EH (cell line): ENCODE results near the gene CENPQ.

Experiments
- DNase-seq: peaks from one replicate; pipeline ENCODE4 v3.0.0-alpha.2; 2015; ENCODE audit warnings: low read depth

Gene CENPQ

GRCh38 chr6:49504666-49505065 is 41.5 kb downstream of the CENPQ start:
- DNase-seq, result no peak

GRCh38 chr6:49506569-49507111 is 43.5 kb downstream of the CENPQ start:
- DNase-seq, result no peak

- no peak for DNase-seq
Measured at GRCh38 chr6:49509342-49509741, 46.2 kb downstream of the CENPQ start.

- peak; percentile 1 for DNase-seq
Measured at GRCh38 chr6:49513153-49513989, 50.2 kb downstream of the CENPQ start.

- no peak for DNase-seq
Measured at GRCh38 chr6:49514571-49515484, 51.7 kb downstream of the CENPQ start.

- no peak for DNase-seq
Measured at GRCh38 chr6:49515485-49516146, 52.4 kb downstream of the CENPQ start.

GRCh38 chr6:49516147-49516505 is 53.0 kb downstream of the CENPQ start:
- DNase-seq, result no peak

GRCh38 chr6:49517919-49518318 is 54.7 kb downstream of the CENPQ start:
- DNase-seq, result no peak

GRCh38 chr6:49519660-49520059 is 56.5 kb downstream of the CENPQ start:
- no peak for DNase-seq

- DNase-seq, result no peak
Measured at GRCh38 chr6:49522710-49523593, 59.8 kb downstream of the CENPQ start.

GRCh38 chr6:49523901-49524300 is 60.7 kb downstream of the CENPQ start:
- DNase-seq, result no peak

GRCh38 chr6:49524541-49524940 is 61.4 kb downstream of the CENPQ start:
- DNase-seq, result no peak

GRCh38 chr6:49526598-49526997 is 63.4 kb downstream of the CENPQ start:
- DNase-seq, result no peak

- DNase-seq, result no peak
Measured at GRCh38 chr6:49527320-49527719, 64.2 kb downstream of the CENPQ start.

GRCh38 chr6:49528571-49528970 is 65.4 kb downstream of the CENPQ start:
- DNase-seq, result no peak

- DNase-seq, result no peak
Measured at GRCh38 chr6:49530141-49530776, 67.1 kb downstream of the CENPQ start.

- peak; percentile 57 for DNase-seq
Measured at GRCh38 chr6:49531774-49532569, 68.8 kb downstream of the CENPQ start.

GRCh38 chr6:49535795-49536194 is 72.6 kb downstream of the CENPQ start:
- DNase-seq, result no peak

- DNase-seq, result no peak
Measured at GRCh38 chr6:49539102-49539501, 75.9 kb downstream of the CENPQ start.

- no peak for DNase-seq
Measured at GRCh38 chr6:49540614-49541013, 77.4 kb downstream of the CENPQ start.
